Measurements from ENCODE around the gene GRB10. TPM values are rescaled to one million over a fixed set of nuclear protein-coding genes. Genes with fewer than 3 reads are reported as not detected.
A peak's percentile ranks its signal among the peaks of the same experiment; 100 is the strongest.

GRB10 gene
- total and polyA plus RNA-seq, 4 donors, result 10.7 to 53.1 (median 17.5) TPM

DNA sequence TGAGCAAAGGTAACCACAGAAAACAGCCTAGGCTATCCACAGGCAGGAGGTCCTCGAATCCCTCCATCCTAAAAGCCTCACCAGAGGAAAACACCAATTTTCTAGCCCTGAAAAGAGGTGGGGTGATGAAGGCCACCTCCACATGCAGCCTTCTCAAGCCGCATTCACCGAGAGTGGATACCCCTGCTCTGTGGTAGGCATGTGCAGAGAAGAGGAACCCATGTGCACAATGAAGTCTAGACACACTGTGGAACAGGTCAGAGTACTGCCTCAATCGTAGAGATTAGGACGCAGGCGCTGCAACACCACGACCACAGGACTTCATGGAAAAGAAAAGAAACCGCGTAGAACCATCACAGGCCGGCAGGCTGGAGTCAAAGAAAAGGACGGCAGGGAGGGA lies 38.8 kb downstream of the GRB10 start:
- DNase-seq (ENCODE audit: low spot score), result no peak
- Histone ChIP-seq H3K27ac (ENCODE audit: low read depth in 1 of 2, low read length in 2 of 2) (no peak overlapping the region), H3K4me1 (ENCODE audit: control insufficient read depth in 4 of 4, insufficient read depth in 4 of 4, low read length in 3 of 4) (peaks cover 10 to 27% (median 14%) of the 10 kb centered on the region in 4 donors), H3K9ac (ENCODE audit: low read depth in 1 of 2, low read length in 2 of 2) (no peak overlapping the region), H3K36me3 (ENCODE audit: control insufficient read depth in 4 of 4, insufficient read depth in 3 of 4, low read depth in 1 of 4, low read length in 3 of 4) (peaks cover 0 to 5% (median 2%) of the 10 kb centered on the region in 4 donors), H3K9me3 (ENCODE audit: control insufficient read depth in 4 of 4, low read length in 3 of 4) (no peaks in the 10 kb centered on the region), H3K4me3 (ENCODE audit: low read depth in 1 of 3, low read length in 3 of 3) (no peak overlapping the region), H3K27me3 (ENCODE audit: control insufficient read depth in 4 of 4, insufficient read depth in 4 of 4, low read length in 3 of 4) (no peaks in the 10 kb centered on the region)
- 90% methylated on average over 11 of the region's 11 CpGs for WGBS
- TF ChIP-seq JUND (IDR thresholded peaks at IDR 0.05), result no peak
- TF ChIP-seq, protein P1, sequence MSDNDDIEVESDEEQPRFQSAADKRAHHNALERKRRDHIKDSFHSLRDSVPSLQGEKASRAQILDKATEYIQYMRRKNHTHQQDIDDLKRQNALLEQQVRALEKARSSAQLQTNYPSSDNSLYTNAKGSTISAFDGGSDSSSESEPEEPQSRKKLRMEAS (IDR thresholded peaks at IDR 0.05), result no peak
- no peak for TF ChIP-seq HNF4G (IDR thresholded peaks at IDR 0.05)
- TF ChIP-seq FOXA1 (IDR thresholded peaks at IDR 0.05), result no peak
- no peak for TF ChIP-seq SP1 (IDR thresholded peaks at IDR 0.05)
- TF ChIP-seq FOXA2 (IDR thresholded peaks at IDR 0.05), result no peak
- TF ChIP-seq EGR1 (IDR thresholded peaks at IDR 0.05; ENCODE audit: low read depth in 2 of 2), result no peak
- no peak for TF ChIP-seq NR2F2 (IDR thresholded peaks at IDR 0.05)
- TF ChIP-seq RAD21 (IDR thresholded peaks at IDR 0.05), result no peak

DNA sequence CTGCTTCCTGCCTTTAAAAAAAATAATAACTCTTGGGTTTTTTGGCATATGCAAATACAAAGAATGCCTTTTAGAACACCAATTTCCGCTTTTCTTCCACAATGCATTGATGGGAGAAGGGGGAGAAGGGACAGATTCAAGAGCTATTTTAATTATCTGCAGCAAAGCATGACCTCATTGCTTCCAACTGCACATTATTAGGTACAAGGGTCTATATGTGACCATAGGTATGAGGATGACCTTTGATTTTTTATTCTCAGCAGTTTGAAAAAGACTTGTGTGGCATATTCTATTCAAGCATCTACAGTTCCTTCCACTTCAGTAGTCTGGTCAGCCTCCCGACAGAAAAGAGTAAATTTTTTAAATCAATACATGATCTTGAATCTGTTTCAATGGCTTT lies 39.7 kb downstream of the GRB10 start:
- H3K4me1 ChIP-seq (ENCODE audit: control insufficient read depth in 4 of 4, insufficient read depth in 4 of 4, low read length in 3 of 4), result peaks cover 12 to 34% (median 20%) of the 10 kb centered on the region in 4 donors
- H3K27me3 ChIP-seq (ENCODE audit: control insufficient read depth in 4 of 4, insufficient read depth in 4 of 4, low read length in 3 of 4), result no peaks in the 10 kb centered on the region
- no peak overlapping the region for H3K4me3 ChIP-seq (ENCODE audit: low read depth in 1 of 3, low read length in 3 of 3)
- peaks cover 0 to 2% (median 1%) of the 10 kb centered on the region in 4 donors for H3K36me3 ChIP-seq (ENCODE audit: control insufficient read depth in 4 of 4, insufficient read depth in 3 of 4, low read depth in 1 of 4, low read length in 3 of 4)
- no peak for DNase-seq (ENCODE audit: low spot score)
- TF ChIP-seq FOXA1 (IDR thresholded peaks at IDR 0.05), result no peak
- TF ChIP-seq HNF4A (conservative IDR thresholded peaks at IDR 0.05), result peak in 1 of 2 donors; percentile 17
- WGBS, result 78% methylated on average over 2 of the region's 2 CpGs
- no peak overlapping the region for H3K27ac ChIP-seq (ENCODE audit: low read depth in 1 of 2, low read length in 2 of 2)
- no peaks in the 10 kb centered on the region for H3K9me3 ChIP-seq (ENCODE audit: control insufficient read depth in 4 of 4, low read length in 3 of 4)
- H3K9ac ChIP-seq (ENCODE audit: low read depth in 1 of 2, low read length in 2 of 2), result no peak overlapping the region

DNA sequence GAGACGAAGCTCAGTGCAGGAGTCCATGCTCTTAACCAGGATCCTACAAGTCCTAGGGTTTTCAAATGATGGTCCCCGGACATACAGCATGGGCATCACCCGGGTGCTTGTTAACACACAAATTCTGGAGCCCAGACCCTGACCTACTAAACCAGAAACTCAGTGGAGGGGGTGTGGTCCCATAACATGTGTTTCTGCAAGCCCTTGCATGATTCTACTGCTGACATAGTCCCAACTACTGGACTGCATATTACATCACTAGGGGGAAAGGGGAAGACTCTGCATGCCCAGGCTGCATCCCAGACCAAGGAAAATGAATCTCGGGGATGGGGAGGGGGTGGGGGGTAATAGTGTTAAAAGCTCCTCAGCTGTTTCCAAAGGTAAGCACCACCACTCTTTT lies 40.3 kb downstream of the GRB10 start:
- H3K9ac ChIP-seq (ENCODE audit: low read depth in 1 of 2, low read length in 2 of 2), result no peak overlapping the region

More for the DNA sequence above, 40.3 kb downstream of the GRB10 start:
- peaks cover 12 to 36% (median 21%) of the 10 kb centered on the region in 4 donors for H3K4me1 ChIP-seq (ENCODE audit: control insufficient read depth in 4 of 4, insufficient read depth in 4 of 4, low read length in 3 of 4)
- peaks cover 0 to 2% (median under 1%) of the 10 kb centered on the region in 4 donors for H3K36me3 ChIP-seq (ENCODE audit: control insufficient read depth in 4 of 4, insufficient read depth in 3 of 4, low read depth in 1 of 4, low read length in 3 of 4)
- no peaks in the 10 kb centered on the region for H3K27me3 ChIP-seq (ENCODE audit: control insufficient read depth in 4 of 4, insufficient read depth in 4 of 4, low read length in 3 of 4)
- no peak for DNase-seq (ENCODE audit: low spot score)
- H3K4me3 ChIP-seq (ENCODE audit: low read depth in 1 of 3, low read length in 3 of 3), result no peak overlapping the region
- TF ChIP-seq NR2F2 (IDR thresholded peaks at IDR 0.05) (no peak), RXRA (IDR thresholded peaks at IDR 0.05) (no peak), EGR1 (IDR thresholded peaks at IDR 0.05; ENCODE audit: low read depth in 2 of 2) (no peak), RAD21 (IDR thresholded peaks at IDR 0.05) (no peak), FOXA2 (IDR thresholded peaks at IDR 0.05) (no peak), FOXA1 (IDR thresholded peaks at IDR 0.05) (no peak), HNF4A (conservative IDR thresholded peaks at IDR 0.05) (no peak), JUND (IDR thresholded peaks at IDR 0.05) (no peak), GABPA (IDR thresholded peaks at IDR 0.05 in 1 of 2, conservative IDR thresholded peaks at IDR 0.05 in 1 of 2) (no peak), TAF1 (conservative IDR thresholded peaks at IDR 0.05) (no peak), SP1 (IDR thresholded peaks at IDR 0.05) (no peak), YY1 (IDR thresholded peaks at IDR 0.05) (no peak), HNF4G (IDR thresholded peaks at IDR 0.05) (no peak)
- TF ChIP-seq, protein P2, sequence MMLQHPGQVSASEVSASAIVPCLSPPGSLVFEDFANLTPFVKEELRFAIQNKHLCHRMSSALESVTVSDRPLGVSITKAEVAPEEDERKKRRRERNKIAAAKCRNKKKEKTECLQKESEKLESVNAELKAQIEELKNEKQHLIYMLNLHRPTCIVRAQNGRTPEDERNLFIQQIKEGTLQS (IDR thresholded peaks at IDR 0.05), result no peak
- TF ChIP-seq, protein P1 (IDR thresholded peaks at IDR 0.05), result no peak
- TF ChIP-seq, protein P3, sequence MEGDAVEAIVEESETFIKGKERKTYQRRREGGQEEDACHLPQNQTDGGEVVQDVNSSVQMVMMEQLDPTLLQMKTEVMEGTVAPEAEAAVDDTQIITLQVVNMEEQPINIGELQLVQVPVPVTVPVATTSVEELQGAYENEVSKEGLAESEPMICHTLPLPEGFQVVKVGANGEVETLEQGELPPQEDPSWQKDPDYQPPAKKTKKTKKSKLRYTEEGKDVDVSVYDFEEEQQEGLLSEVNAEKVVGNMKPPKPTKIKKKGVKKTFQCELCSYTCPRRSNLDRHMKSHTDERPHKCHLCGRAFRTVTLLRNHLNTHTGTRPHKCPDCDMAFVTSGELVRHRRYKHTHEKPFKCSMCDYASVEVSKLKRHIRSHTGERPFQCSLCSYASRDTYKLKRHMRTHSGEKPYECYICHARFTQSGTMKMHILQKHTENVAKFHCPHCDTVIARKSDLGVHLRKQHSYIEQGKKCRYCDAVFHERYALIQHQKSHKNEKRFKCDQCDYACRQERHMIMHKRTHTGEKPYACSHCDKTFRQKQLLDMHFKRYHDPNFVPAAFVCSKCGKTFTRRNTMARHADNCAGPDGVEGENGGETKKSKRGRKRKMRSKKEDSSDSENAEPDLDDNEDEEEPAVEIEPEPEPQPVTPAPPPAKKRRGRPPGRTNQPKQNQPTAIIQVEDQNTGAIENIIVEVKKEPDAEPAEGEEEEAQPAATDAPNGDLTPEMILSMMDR (IDR thresholded peaks at IDR 0.05; ENCODE audit: low read depth, low read length, missing input control), result no peak
- TF ChIP-seq, protein P4, sequence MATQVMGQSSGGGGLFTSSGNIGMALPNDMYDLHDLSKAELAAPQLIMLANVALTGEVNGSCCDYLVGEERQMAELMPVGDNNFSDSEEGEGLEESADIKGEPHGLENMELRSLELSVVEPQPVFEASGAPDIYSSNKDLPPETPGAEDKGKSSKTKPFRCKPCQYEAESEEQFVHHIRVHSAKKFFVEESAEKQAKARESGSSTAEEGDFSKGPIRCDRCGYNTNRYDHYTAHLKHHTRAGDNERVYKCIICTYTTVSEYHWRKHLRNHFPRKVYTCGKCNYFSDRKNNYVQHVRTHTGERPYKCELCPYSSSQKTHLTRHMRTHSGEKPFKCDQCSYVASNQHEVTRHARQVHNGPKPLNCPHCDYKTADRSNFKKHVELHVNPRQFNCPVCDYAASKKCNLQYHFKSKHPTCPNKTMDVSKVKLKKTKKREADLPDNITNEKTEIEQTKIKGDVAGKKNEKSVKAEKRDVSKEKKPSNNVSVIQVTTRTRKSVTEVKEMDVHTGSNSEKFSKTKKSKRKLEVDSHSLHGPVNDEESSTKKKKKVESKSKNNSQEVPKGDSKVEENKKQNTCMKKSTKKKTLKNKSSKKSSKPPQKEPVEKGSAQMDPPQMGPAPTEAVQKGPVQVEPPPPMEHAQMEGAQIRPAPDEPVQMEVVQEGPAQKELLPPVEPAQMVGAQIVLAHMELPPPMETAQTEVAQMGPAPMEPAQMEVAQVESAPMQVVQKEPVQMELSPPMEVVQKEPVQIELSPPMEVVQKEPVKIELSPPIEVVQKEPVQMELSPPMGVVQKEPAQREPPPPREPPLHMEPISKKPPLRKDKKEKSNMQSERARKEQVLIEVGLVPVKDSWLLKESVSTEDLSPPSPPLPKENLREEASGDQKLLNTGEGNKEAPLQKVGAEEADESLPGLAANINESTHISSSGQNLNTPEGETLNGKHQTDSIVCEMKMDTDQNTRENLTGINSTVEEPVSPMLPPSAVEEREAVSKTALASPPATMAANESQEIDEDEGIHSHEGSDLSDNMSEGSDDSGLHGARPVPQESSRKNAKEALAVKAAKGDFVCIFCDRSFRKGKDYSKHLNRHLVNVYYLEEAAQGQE (IDR thresholded peaks at IDR 0.05), result no peak
- TF ChIP-seq, protein P5, sequence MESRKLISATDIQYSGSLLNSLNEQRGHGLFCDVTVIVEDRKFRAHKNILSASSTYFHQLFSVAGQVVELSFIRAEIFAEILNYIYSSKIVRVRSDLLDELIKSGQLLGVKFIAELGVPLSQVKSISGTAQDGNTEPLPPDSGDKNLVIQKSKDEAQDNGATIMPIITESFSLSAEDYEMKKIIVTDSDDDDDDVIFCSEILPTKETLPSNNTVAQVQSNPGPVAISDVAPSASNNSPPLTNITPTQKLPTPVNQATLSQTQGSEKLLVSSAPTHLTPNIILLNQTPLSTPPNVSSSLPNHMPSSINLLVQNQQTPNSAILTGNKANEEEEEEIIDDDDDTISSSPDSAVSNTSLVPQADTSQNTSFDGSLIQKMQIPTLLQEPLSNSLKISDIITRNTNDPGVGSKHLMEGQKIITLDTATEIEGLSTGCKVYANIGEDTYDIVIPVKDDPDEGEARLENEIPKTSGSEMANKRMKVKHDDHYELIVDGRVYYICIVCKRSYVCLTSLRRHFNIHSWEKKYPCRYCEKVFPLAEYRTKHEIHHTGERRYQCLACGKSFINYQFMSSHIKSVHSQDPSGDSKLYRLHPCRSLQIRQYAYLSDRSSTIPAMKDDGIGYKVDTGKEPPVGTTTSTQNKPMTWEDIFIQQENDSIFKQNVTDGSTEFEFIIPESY (IDR thresholded peaks at IDR 0.05), result no peak
- H3K27ac ChIP-seq (ENCODE audit: low read depth in 1 of 2, low read length in 2 of 2), result no peak overlapping the region
- 91% methylated on average over 4 of the region's 4 CpGs for WGBS
- no peaks in the 10 kb centered on the region for H3K9me3 ChIP-seq (ENCODE audit: control insufficient read depth in 4 of 4, low read length in 3 of 4)
